Measurements from ENCODE around the gene F12. TPM values are rescaled to one million over a fixed set of nuclear protein-coding genes. Genes with fewer than 3 reads are reported as not detected.
"Not testable (repeated sequence)": the region's sequence is repeated elsewhere in the genome, so short reads cannot be mapped to it uniquely, and the experiment has no call there.

Gene F12
- total RNA-seq, 4 donors from 2014 or later, result 2.3 to 18.4 (median 7.1) TPM

DNA sequence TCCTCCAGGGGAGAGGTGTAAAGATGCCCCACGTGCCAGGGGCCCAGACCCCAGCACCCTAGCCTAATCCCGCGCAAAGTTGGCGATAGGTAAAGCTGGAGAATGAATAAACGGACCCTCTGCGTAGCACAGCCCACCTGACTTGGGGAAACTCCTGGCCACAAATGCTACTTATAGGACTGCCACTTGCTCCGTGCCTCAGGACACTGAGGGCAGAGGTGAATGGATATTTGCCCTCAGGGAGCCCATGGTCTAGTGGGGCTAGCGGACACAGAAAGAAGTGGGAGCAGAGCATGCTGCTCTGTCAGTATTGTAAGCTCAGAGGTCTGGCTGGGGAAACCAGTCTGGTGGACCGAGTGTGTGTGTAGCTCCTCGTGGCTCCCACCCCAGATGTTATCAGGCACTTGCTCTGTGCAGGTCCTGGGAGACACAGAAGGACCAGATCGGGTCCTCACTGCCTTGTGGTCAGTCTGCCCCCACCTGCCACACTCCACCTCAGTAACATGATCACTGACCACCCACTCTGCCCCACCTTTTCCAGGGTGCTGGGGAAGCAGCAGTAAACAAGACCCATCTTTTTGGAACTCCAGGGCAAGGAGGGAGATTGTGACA is 18.0 kb upstream of the F12 start:
- no peak for TF ChIP-seq POLR2AphosphoS5 (IDR thresholded peaks at IDR 0.05)
- no peak for TF ChIP-seq POLR2A (IDR thresholded peaks at IDR 0.05)
- no peak for TF ChIP-seq CTCF (IDR thresholded peaks at IDR 0.05)
- TF ChIP-seq EP300 (IDR thresholded peaks at IDR 0.05), result no peak
- DNase-seq (ENCODE audit: low spot score in 2 of 2), result no peak
- H3K9me3 ChIP-seq, result no peaks in the 10 kb centered on the region
- H3K36me3 ChIP-seq, result peaks cover 8% of the 10 kb centered on the region
- WGBS, result 5% methylated on average over 9 of the region's 11 CpGs
- H3K4me3 ChIP-seq, result peak overlapping the region; percentile 87
- H3K27me3 ChIP-seq, result no peaks in the 10 kb centered on the region
- H3K27ac ChIP-seq, result peak overlapping the region; percentile 92
- H3K4me1 ChIP-seq, result peaks cover 62% of the 10 kb centered on the region

DNA sequence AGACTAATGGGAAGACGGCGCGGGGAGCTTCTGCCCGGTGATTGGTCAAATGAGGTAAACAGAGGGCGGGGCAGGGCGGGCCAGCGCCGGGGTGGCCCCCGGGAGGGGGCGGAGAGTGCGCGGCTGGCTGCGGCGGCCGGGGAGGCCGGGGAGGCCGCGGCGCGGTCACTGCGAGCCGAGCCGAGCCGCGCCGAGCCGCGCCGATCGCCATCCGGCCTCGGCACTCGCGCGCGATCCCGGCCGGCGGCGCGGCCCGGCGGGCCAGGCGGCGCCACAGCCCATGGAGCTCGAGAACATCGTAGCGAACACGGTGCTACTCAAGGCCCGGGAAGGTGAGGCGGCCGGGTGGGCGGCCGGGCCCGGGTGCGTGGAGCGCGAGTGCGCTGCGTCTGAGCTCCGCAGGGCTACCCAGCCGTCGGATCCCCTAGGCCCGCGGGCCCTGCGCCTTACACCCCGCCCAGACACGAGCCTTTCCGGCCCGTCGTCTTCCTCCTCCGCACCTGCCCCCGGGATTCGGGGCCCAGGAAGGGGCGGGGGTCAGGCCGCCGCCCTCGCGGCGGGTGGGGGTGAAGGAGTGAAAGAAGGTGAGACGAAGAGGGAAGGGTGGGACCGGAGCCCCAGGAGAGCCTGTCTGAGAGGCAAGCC is 17.3 kb upstream of the F12 start, which contains the start of gene GRK6:
GRK6 (plus strand) TSS at position 111 of the 645 bp plus-strand sequence; CDS start at position 281, 170 bp downstream.
- TF ChIP-seq EP300 (IDR thresholded peaks at IDR 0.05), result no peak
- peak; percentile 55 to 87 for TF ChIP-seq POLR2A (IDR thresholded peaks at IDR 0.05)
- WGBS, result 1% methylated on average over 39 of the region's 82 CpGs
- peaks cover 56% of the 10 kb centered on the region for H3K4me1 ChIP-seq

GRCh38 chr5:177425801-177426565 is 16.6 kb upstream of the F12 start:
- peaks cover 2% of the 10 kb centered on the region for H3K36me3 ChIP-seq
- under 1% methylated on average over 34 of the region's 52 CpGs for WGBS
- H3K4me1 ChIP-seq, result peaks cover 49% of the 10 kb centered on the region
- no peaks in the 10 kb centered on the region for H3K27me3 ChIP-seq
- peak overlapping the region; percentile 88 for H3K27ac ChIP-seq
- TF ChIP-seq EP300 (IDR thresholded peaks at IDR 0.05) (no peak), POLR2AphosphoS5 (IDR thresholded peaks at IDR 0.05) (peak in 2 of 3 donors; percentile 38 to 51), POLR2A (IDR thresholded peaks at IDR 0.05) (peak; percentile 9 to 31)
- peak overlapping the region; percentile 87 for H3K4me3 ChIP-seq
- peak; percentile 100 for DNase-seq (ENCODE audit: low spot score in 2 of 2)
- no peaks in the 10 kb centered on the region for H3K9me3 ChIP-seq

More for the DNA sequence above, 17.3 kb upstream of the F12 start, which contains the start of gene GRK6:
- Histone ChIP-seq H3K9me3 (no peaks in the 10 kb centered on the region), H3K27ac (peak within 1 kb of the TSS; percentile 92), H3K27me3 (no peaks in the 10 kb centered on the region), H3K36me3 (peaks cover 5% of the 10 kb centered on the region), H3K4me3 (peak within 1 kb of the TSS; percentile 87)
- peak in 1 of 2 donors; percentile 80 for DNase-seq (ENCODE audit: low spot score in 2 of 2)

GRCh38 chr5:177425196-177425800 is 15.9 kb upstream of the F12 start:
- peaks cover 42% of the 10 kb centered on the region for H3K4me1 ChIP-seq
- no peaks in the 10 kb centered on the region for H3K27me3 ChIP-seq
- H3K4me3 ChIP-seq, result peak overlapping the region; percentile 87
- no peak for DNase-seq (ENCODE audit: low spot score in 2 of 2)
- WGBS, result 50% methylated on average over 13 of the region's 13 CpGs
- no peaks in the 10 kb centered on the region for H3K9me3 ChIP-seq
- no peak for TF ChIP-seq POLR2A (IDR thresholded peaks at IDR 0.05)
- peak overlapping the region; percentile 88 for H3K27ac ChIP-seq
- no peaks in the 10 kb centered on the region for H3K36me3 ChIP-seq

- Histone ChIP-seq H3K36me3 (no peaks in the 10 kb centered on the region), H3K4me3 (no peak overlapping the region), H3K9me3 (no peaks in the 10 kb centered on the region), H3K27me3 (no peaks in the 10 kb centered on the region), H3K27ac (no peak overlapping the region), H3K4me1 (peaks cover 26% of the 10 kb centered on the region)
- TF ChIP-seq POLR2AphosphoS5 (IDR thresholded peaks at IDR 0.05) (no peak), POLR2A (IDR thresholded peaks at IDR 0.05) (no peak), EP300 (IDR thresholded peaks at IDR 0.05) (no peak), CTCF (IDR thresholded peaks at IDR 0.05) (no peak)
- DNase-seq (ENCODE audit: low spot score in 2 of 2), result no peak
- WGBS, result 82% methylated on average over 2 of the region's 2 CpGs
Observed at GRCh38 chr5:177423671-177424070, 14.3 kb upstream of the F12 start.

- H3K36me3 ChIP-seq, result no peaks in the 10 kb centered on the region
- no peak overlapping the region for H3K4me3 ChIP-seq
- no peak for DNase-seq (ENCODE audit: low spot score in 2 of 2)
- no peaks in the 10 kb centered on the region for H3K9me3 ChIP-seq
- H3K27me3 ChIP-seq, result no peaks in the 10 kb centered on the region
- WGBS, result 83% methylated on average over 6 of the region's 6 CpGs
- TF ChIP-seq POLR2A (IDR thresholded peaks at IDR 0.05), result no peak
- TF ChIP-seq POLR2AphosphoS5 (IDR thresholded peaks at IDR 0.05), result no peak
- TF ChIP-seq CTCF (IDR thresholded peaks at IDR 0.05), result no peak
- no peak for TF ChIP-seq EP300 (IDR thresholded peaks at IDR 0.05)
- H3K4me1 ChIP-seq, result peaks cover 7% of the 10 kb centered on the region
- no peak overlapping the region for H3K27ac ChIP-seq
Observed at GRCh38 chr5:177421062-177421798, 11.9 kb upstream of the F12 start.

GRCh38 chr5:177420472-177420871 is 11.1 kb upstream of the F12 start:
- WGBS, result 80% methylated on average over 7 of the region's 7 CpGs
- not testable (repeated sequence) for H3K9me3 ChIP-seq; H3K4me1 ChIP-seq; H3K27ac ChIP-seq; H3K27me3 ChIP-seq; H3K4me3 ChIP-seq; DNase-seq (ENCODE audit: low spot score in 2 of 2); H3K36me3 ChIP-seq
